PC-9 (cell line): Measurements from ENCODE around the gene CYP2E1. TPM values are rescaled to one million over a fixed set of nuclear protein-coding genes. Genes with fewer than 3 reads are reported as not detected.
A peak's percentile ranks its signal among the peaks of the same experiment; 100 is the strongest.
"Not testable (repeated sequence)": the region's sequence is repeated elsewhere in the genome, so short reads cannot be mapped to it uniquely, and the experiment has no call there.

Experiments used
- BruUV-seq: library from RNA; stranded (reverse); fragments of 400-500 nt; replicated peaks from 2 replicates; lab custom pipeline; 2021; lab: Mats Ljungman, UMichigan
- CTCF ChIA-PET: fragments of 300-600 bp; sonication (Branson Sonifier 250); formaldehyde crosslinking; loops from one replicate; lab custom pipeline; 2022; ENCODE audit warnings: antibody characterized with exemption; lab: Charles Lee
- POLR2A ChIA-PET: fragments of 300-600 bp; sonication (Branson Sonifier 250); formaldehyde crosslinking; loops from one replicate; lab custom pipeline; 2022; ENCODE audit warnings: antibody characterized with exemption; ENCODE audit not compliant: unreplicated experiment; lab: Charles Lee
- DNase-seq, 2 experiments: peaks; one replicate each; pipeline versions ENCODE4 v3.0.0 to v3.0.0-alpha.2; 2015 to 2022; ENCODE audit warnings: mixed read lengths in 1 of 2
- H2AFZ ChIP-seq: fragments of 200-600 bp; sonication (generic); 2 replicates; pipeline ENCODE4 v1.8.1; 2017; ENCODE audit warnings: antibody characterized with exemption
- H3F3A ChIP-seq: fragments of 200-600 bp; sonication (generic); 2 replicates; pipeline ENCODE4 v1.8.1; 2017; ENCODE audit warnings: antibody characterized with exemption, mild to moderate bottlenecking, low read depth; ENCODE audit not compliant: insufficient read depth
- H3K27ac ChIP-seq: fragments of 200-600 bp; sonication (generic); 2 replicates; pipeline ENCODE4 v1.6.1; 2016; ENCODE audit warnings: mixed run types
- H3K27me3 ChIP-seq: fragments of 200-600 bp; sonication (generic); 2 replicates; pipeline ENCODE4 v1.6.1; 2016; ENCODE audit warnings: low read depth, mixed run types; ENCODE audit not compliant: insufficient read depth
- H3K36me3 ChIP-seq: fragments of 200-600 bp; sonication (generic); 2 replicates; pipeline ENCODE4 v1.6.1; 2016; ENCODE audit warnings: low read depth, mixed run types
- H3K4me1 ChIP-seq: fragments of 200-600 bp; sonication (generic); replicated peaks from 2 replicates; pipeline ENCODE4 v1.6.1; 2016; ENCODE audit warnings: mixed run types; ENCODE audit not compliant: insufficient read depth
- H3K4me2 ChIP-seq: fragments of 200-600 bp; sonication (generic); 2 replicates; pipeline ENCODE4 v1.6.1; 2017; ENCODE audit warnings: mixed run types
- H3K4me3 ChIP-seq: fragments of 200-600 bp; sonication (generic); 2 replicates; pipeline ENCODE4 v1.6.1; 2016; ENCODE audit warnings: mixed run types
- H3K79me2 ChIP-seq: fragments of 200-600 bp; sonication (generic); 2 replicates; pipeline ENCODE4 v1.6.1; 2017; ENCODE audit warnings: low read depth, mixed run types
- H3K9me2 ChIP-seq: fragments of 200-600 bp; sonication (generic); 2 replicates; pipeline ENCODE4 v1.8.1; 2017; ENCODE audit warnings: mild to moderate bottlenecking; ENCODE audit not compliant: insufficient read depth
- H3K9me3 ChIP-seq: fragments of 200-600 bp; sonication (generic); 2 replicates; pipeline ENCODE4 v1.8.1; 2016; ENCODE audit warnings: low read depth; ENCODE audit not compliant: insufficient read depth
- H4K20me1 ChIP-seq: fragments of 200-600 bp; sonication (generic); 2 replicates; pipeline ENCODE4 v1.8.1; 2017; ENCODE audit not compliant: insufficient read depth
- CTCF ChIP-seq: fragments of 200-600 bp; sonication (generic); conservative IDR thresholded peaks from 2 replicates; pipeline ENCODE4 v1.6.1; 2017; ENCODE audit warnings: mixed run types, antibody characterized with exemption, mild to moderate bottlenecking, moderate library complexity
- EZH2 ChIP-seq: fragments of 200-600 bp; sonication (generic); IDR thresholded peaks from 2 replicates; pipeline ENCODE4 v1.8.0; 2017; ENCODE audit warnings: antibody characterized with exemption, low read depth
- intact Hi-C: fragments of 100-400 bp; cut with micrococcal nuclease; formaldehyde crosslinking; loops from one replicate; pipeline ENCODE4 v1.10.0; 2022; ENCODE audit not compliant: unreplicated experiment
- total RNA-seq: library from RNA; stranded (reverse); gene quantifications from 2 replicates; pipeline ENCODE4 v1.2.3, GENCODE V29; 2021

CYP2E1 gene
- total RNA-seq, 1 experiment from 2014 or later, result 1.6 TPM

GRCh38 chr10:133489816-133490588 is 37.2 kb upstream of the CYP2E1 start:
- BruUV-seq, result no TSS peak
- POLR2A ChIA-PET, result no interaction called here
- Histone ChIP-seq H3K79me2 (no peaks in the 10 kb centered on the region), H2AFZ (no peak overlapping the region), H3K27ac (no peak overlapping the region), H4K20me1 (no peaks in the 10 kb centered on the region), H3K36me3 (no peaks in the 10 kb centered on the region), H3K4me3 (no peak overlapping the region), H3K4me2 (no peak overlapping the region), H3F3A (no peaks in the 10 kb centered on the region), H3K27me3 (no peaks in the 10 kb centered on the region), H3K4me1 (no peaks in the 10 kb centered on the region), H3K9me3 (no peaks in the 10 kb centered on the region), H3K9me2 (no peaks in the 10 kb centered on the region)
- TF ChIP-seq CTCF (no peak), EZH2 (no peak)
- DNase-seq, result no peak
- CTCF ChIA-PET, result no interaction called here
- intact Hi-C loops, result no loop called here

GRCh38 chr10:133493562-133493961 is 33.6 kb upstream of the CYP2E1 start:
- H3K36me3 ChIP-seq, H3K4me2 ChIP-seq, H3K4me1 ChIP-seq, intact Hi-C loops, H2AFZ ChIP-seq, DNase-seq, POLR2A ChIA-PET, BruUV-seq, H3K79me2 ChIP-seq, H3K27ac ChIP-seq, H3F3A ChIP-seq, CTCF ChIA-PET, H4K20me1 ChIP-seq, H3K9me2 ChIP-seq, H3K4me3 ChIP-seq, H3K27me3 ChIP-seq, H3K9me3 ChIP-seq: not testable (repeated sequence)

DNA sequence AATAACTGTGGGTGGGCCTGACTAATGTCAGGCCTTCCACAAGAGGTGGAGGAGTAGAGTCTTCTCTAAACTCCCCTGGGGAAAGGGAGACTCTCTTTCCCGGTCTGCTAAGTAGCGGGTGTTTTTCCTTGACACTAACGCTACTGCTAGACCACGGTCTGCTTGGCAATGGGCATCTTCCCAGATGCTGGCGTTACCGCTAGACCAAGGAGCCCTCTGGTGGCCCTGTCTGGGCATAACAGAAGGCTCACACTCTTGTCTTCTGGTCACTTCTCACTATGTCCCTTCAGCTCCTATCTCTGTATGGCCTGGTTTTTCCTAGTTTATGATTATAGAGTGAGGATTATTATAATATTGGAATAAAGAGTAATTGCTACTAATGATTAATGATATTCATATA is 29.8 kb upstream of the CYP2E1 start:
- H3K79me2 ChIP-seq, H3K27me3 ChIP-seq, BruUV-seq, DNase-seq, H3K4me1 ChIP-seq, H3K4me3 ChIP-seq, CTCF ChIA-PET, intact Hi-C loops, H3K27ac ChIP-seq, H2AFZ ChIP-seq, H4K20me1 ChIP-seq, H3K36me3 ChIP-seq, POLR2A ChIA-PET, H3K9me3 ChIP-seq, H3F3A ChIP-seq, H3K4me2 ChIP-seq, H3K9me2 ChIP-seq: not testable (repeated sequence)
- TF ChIP-seq CTCF, result peak; percentile 56

GRCh38 chr10:133499176-133499575 is 28.0 kb upstream of the CYP2E1 start:
- CTCF ChIA-PET, POLR2A ChIA-PET, H2AFZ ChIP-seq, H3K79me2 ChIP-seq, H3K4me2 ChIP-seq, BruUV-seq, H3K4me3 ChIP-seq, H3K27ac ChIP-seq, DNase-seq, H3F3A ChIP-seq, H3K4me1 ChIP-seq, H3K9me3 ChIP-seq, H4K20me1 ChIP-seq, H3K9me2 ChIP-seq, H3K27me3 ChIP-seq, intact Hi-C loops, H3K36me3 ChIP-seq: not testable (repeated sequence)

- DNase-seq, H3K4me2 ChIP-seq, H3K4me1 ChIP-seq, intact Hi-C loops, POLR2A ChIA-PET, BruUV-seq, H3K4me3 ChIP-seq, CTCF ChIA-PET, H4K20me1 ChIP-seq, H3K9me2 ChIP-seq, H3K27ac ChIP-seq, H3K79me2 ChIP-seq, H3K9me3 ChIP-seq, H3F3A ChIP-seq, H3K27me3 ChIP-seq, H3K36me3 ChIP-seq, H2AFZ ChIP-seq: not testable (repeated sequence)
These were observed 26.3 kb upstream of the CYP2E1 start for GRCh38 chr10:133500897-133501296.
